Fibroblast of pulmonary artery (primary cell): ENCODE results near the gene STAP2.
"Not testable (repeated sequence)": the region's sequence is repeated elsewhere in the genome, so short reads cannot be mapped to it uniquely, and the experiment has no call there.

Experiments used
- DNase-seq: peaks from one replicate; pipeline ENCODE4 v3.0.0-alpha.2; 2010; ENCODE audit warnings: low read depth
- H3K4me3 ChIP-seq: replicated peaks from 2 replicates; pipeline ENCODE4 v1.5.1; 2011; ENCODE audit warnings: low read depth, mild to moderate bottlenecking, control low read depth, low read length, moderate library complexity
- TF ChIP-seq, protein P1 (sequence below): IDR thresholded peaks from 2 replicates; pipeline ENCODE4 v1.5.1; 2011; ENCODE audit warnings: mild to moderate bottlenecking, control low read depth, low read length, inconsistent platforms; ENCODE audit errors: missing control alignments

STAP2 gene

GRCh38 chr19:4279530-4280422 lies 58.9 kb downstream of the STAP2 start:
- no peak for DNase-seq
- H3K4me3 ChIP-seq: no peak overlapping the region
- TF ChIP-seq, protein P1, sequence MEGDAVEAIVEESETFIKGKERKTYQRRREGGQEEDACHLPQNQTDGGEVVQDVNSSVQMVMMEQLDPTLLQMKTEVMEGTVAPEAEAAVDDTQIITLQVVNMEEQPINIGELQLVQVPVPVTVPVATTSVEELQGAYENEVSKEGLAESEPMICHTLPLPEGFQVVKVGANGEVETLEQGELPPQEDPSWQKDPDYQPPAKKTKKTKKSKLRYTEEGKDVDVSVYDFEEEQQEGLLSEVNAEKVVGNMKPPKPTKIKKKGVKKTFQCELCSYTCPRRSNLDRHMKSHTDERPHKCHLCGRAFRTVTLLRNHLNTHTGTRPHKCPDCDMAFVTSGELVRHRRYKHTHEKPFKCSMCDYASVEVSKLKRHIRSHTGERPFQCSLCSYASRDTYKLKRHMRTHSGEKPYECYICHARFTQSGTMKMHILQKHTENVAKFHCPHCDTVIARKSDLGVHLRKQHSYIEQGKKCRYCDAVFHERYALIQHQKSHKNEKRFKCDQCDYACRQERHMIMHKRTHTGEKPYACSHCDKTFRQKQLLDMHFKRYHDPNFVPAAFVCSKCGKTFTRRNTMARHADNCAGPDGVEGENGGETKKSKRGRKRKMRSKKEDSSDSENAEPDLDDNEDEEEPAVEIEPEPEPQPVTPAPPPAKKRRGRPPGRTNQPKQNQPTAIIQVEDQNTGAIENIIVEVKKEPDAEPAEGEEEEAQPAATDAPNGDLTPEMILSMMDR: no peak

DNA sequence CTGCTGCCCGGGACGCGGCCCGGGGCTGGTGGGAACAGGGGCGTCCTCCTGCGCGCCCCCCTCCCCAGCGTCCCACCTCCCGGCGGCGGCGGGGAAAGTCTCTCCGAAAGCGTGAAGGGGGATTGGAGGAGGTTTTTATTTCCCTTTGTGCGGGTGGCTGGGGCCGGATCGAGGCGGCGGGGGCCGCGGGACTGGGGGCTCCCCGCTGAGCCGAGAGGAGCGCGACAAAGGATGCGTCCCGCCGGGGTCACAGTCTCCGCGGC lies 59.4 kb downstream of the STAP2 start:
- TF ChIP-seq, protein P1: no peak

DNA sequence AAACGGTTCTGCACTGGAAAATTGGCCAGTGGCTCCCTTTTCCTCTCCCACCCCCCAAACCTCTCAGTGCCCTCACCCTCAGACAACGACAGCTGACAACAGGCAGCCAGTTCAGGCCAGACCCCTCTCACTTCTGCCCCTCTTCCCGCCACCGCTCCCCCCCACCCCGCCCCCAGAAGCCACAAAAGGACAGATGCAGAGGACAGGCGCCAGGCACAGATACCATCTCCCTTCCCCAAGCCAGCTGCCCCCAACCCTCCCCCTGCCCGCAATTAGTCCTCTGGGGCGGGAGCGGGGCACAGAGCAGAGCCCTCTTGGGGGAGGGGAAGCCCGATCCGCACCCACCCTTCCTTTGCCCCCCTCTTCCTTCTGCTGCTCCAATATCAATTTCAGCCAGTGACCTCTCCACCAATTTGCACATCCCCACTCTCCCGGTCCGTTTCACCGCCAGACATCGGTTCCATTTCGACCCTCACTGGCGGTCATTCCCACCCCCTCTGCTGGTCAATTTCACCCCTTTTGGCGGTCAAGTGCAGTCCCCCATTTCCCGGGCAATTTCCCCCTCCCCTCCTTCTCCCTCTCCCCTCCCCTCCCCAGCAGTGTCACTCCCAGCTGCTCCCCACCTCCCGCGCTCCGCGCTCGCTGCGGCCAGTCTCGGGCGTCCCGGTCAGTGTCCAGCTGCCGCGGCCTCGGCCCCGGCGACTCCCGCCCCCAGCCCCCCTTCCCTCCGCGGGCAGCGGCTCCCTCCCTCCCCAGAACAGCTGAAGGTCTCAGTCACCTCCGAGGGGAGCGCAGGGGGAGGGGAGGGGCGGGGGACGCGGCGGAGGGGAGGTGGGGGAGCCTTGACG lies 60.0 kb downstream of the STAP2 start, which contains the start of gene SHD:
TSS of gene SHD (plus strand) at position 848 of the 848 bp plus-strand sequence. CDS start 798 bp downstream, outside the sequence.
- DNase-seq: no peak
- no peak within 1 kb of the TSS for H3K4me3 ChIP-seq
- TF ChIP-seq, protein P1: no peak

More for the DNA sequence above, 59.4 kb downstream of the STAP2 start:
- no peak for DNase-seq
- H3K4me3 ChIP-seq: no peak overlapping the region

DNA sequence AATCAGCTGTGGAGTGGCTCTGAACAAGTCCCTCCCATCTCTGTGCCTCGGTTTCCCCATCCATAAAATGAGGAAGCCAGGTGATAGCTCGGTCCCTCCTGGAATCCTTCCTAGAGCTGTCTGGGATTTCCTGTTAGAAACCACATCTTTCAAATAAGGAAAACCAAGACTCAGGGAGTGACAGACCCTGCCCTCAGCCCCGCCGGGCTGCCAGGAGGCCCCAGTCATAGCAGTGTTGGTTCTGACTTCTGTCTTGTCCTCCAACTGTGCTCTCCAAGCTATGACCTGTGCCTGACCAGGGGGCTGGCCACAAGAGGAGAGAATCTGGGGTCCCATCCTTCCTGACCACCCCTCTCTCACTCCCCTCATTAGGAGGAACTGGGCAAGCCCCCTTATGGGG lies 60.6 kb downstream of the STAP2 start:
- H3K4me3 ChIP-seq: no peak overlapping the region
- TF ChIP-seq, protein P1: no peak
- DNase-seq: no peak

DNA sequence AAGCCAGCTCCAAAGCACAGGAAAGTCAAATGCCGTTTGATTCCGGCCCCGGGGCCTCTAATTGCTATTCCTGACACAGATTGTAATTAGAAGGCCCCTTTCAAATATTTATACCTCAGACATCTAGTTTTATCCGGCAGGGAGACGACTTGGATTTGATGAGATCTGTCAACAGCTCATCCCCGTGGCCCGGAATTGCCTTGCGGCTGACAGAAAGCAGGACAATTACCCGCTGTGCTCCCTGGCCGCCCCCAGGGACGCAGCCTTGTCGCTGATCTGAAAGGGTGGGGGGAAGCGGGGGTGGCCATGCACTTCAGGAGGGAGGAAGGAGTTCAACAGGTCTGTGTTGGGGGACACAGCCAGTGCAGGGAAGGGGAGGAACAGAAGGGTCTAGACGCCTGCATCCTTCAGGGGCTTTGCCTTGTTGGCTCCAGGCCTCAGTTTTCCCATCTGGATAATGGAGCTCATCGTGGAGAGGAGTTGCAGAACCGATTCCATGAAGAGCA lies 61.4 kb downstream of the STAP2 start:
- TF ChIP-seq, protein P1: no peak
- no peak overlapping the region for H3K4me3 ChIP-seq
- DNase-seq: no peak

DNA sequence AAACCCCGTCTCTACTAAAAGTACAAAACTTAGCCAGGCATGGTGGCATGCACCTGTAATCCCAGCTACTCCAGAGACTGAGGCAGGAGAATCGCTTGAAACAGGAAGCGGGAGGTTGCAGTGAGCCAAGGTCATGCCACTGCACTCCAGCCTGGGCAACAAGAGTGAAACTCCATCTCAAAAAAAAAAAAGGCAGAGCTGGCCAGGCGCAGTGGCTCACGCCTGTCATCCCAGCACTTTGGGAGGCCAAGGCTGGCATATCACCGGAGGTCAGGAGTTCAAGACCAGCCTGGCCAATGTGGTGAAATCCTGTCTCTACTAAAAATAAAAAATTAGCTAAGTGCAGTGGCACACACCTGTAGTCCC lies 64.3 kb downstream of the STAP2 start:
- H3K4me3 ChIP-seq, DNase-seq: not testable (repeated sequence)
